GM18502 (cell line): ENCODE data around the gene IL23R.
A peak's percentile ranks its signal among the peaks of the same experiment; 100 is the strongest.
"Not testable (repeated sequence)": the region's sequence is repeated elsewhere in the genome, so short reads cannot be mapped to it uniquely, and the experiment has no call there.

Experiments used
- ATAC-seq: cut with Tn5 transposase; IDR thresholded peaks from one replicate; pipeline ENCODE4 v1.9.1; 2021; ENCODE audit warnings: mild to moderate bottlenecking; ENCODE audit not compliant: unreplicated experiment, poor library complexity

The IL23R gene

DNA sequence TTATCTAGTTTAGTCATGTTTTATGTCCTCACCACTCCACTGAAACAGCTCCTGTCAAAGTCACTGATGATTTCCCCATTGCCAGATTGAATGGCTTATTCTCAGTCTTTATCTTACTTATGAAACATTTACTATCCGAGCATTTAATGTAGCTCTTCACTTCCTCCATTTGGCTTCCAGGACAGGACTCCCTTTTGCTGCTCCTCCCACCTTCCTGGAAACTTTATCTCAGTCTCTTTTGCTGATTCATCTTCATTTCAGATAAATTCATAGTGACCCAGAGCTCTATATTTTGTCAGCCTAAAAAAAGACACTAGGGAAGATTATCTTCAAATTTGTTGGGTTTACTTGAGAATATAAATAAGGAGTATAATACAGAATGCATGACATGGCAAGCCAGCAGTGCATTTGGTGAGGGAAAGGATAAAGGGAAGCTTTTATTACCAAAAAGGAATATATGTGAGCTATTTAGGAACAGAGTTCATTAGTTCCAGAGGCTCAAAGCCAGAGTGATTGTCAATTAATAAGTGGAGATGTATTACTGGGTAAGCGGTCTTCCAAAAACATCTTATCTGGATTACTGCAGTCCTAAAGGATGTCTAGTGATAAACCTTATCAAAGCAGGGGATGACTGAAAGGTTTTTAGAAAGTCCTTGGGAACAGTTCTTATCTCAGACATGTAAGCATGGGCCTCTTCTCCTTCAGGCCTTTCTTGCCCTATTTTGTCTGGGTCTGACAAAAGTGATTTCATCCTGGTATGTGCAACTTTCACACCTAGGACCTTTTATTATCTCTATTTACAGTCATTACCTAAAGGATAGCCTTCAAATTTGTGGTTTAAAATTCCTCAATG is 25.6 kb downstream of the IL23R start:
- no peak for ATAC-seq

DNA sequence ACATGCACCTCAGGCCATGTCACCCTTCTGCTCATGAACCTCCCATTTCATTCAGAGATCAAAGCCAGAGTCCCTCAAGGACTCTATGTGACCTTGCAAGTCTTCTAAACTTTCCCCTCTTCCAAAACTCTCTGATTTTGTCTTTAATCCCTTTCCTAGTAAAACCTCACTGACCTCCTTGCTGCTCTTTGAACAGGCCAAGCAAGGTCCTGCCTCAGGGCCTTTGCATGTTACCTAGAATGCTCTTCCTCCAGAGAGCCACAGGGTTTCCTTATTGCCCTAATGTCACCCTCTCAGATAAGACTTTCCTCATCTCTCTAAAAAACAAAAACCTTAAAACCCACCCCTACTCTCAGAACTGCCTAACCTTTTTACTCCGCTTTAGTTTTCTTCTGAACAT is 26.6 kb downstream of the IL23R start:
- no peak for ATAC-seq

DNA sequence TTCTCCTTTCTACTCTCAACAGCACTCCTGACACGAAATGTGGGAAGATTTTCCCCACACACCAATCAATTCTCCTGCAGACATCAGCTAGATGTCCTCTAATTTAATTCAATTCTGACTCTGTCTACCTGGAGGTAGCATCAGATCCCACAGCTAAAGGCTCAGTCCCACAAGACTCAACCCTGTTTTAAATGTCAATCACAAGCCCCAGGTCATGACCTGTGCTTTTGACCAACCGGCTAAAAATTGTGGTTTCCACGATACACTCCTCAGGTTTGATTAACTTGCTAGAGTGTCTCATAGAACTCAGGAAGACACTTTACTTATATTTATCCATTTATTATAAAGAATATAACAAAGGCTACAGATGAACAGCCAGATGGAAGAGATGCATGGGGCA is 27.4 kb downstream of the IL23R start:
- ATAC-seq: no peak

DNA sequence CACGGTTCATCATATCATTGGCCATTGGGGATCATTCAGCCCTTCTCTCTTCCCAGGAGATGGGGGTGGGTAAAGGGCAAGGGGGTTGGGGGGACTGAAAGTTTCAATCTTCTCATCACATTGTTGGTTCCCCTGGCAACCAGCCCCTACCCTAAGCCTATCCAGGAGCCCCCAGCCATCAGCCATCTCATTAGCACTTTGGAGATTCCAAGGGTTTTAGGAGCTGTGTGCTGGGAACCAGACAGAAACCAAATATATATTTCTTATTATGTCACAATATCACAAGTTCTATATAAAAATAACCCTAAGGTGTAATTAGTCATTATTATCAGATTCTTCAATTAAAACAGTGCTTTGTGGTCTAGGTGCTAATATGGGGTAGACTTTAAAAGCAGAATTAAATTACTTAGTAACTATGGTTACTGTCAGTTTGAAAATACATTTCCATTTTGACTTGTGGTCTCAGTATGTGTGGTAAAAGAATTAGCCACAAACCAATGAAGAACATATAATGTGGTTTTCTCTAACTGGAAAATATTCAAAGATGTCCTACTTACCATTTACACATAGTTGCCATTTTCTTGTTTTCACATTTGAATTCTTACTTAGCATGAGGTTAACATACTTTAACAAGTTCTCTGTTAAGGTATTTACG is 28.1 kb downstream of the IL23R start:
- peak; percentile 77 for ATAC-seq

DNA sequence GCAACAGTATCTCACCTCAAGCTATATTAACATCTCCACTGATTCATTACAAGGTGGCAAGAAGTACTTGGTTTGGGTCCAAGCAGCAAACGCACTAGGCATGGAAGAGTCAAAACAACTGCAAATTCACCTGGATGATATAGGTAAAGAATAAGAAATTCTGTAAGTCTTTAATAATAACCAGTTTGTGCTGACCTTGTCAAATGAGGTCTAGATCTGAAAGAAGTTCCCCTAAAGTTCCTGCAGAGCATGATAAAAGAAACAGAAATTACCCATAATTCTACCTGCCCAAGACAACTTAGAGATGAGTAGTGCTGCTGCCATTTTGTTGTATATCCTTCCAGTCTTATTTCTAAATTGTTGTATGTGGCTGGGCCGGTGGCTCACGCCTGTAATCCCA is 34.5 kb downstream of the IL23R start:
- no peak for ATAC-seq

DNA sequence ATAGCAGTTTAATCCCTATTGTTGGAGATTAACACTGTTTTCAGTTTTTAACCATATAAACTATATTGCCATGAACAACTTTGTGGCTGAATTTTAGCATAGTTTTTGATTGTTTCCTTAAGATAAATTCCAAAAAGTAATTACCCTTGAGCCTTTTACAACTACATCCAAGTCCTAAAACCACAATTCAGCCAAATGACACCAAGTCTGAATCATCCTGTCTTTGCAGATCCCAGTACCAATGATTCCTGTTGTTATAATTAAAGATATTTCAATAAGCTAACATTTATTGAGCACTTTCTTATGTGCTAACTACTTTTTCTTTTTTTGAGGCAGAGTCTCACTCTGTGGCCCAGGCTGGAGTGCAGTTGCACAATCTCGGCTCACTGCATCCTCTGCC is 35.6 kb downstream of the IL23R start:
- no peak for ATAC-seq

DNA sequence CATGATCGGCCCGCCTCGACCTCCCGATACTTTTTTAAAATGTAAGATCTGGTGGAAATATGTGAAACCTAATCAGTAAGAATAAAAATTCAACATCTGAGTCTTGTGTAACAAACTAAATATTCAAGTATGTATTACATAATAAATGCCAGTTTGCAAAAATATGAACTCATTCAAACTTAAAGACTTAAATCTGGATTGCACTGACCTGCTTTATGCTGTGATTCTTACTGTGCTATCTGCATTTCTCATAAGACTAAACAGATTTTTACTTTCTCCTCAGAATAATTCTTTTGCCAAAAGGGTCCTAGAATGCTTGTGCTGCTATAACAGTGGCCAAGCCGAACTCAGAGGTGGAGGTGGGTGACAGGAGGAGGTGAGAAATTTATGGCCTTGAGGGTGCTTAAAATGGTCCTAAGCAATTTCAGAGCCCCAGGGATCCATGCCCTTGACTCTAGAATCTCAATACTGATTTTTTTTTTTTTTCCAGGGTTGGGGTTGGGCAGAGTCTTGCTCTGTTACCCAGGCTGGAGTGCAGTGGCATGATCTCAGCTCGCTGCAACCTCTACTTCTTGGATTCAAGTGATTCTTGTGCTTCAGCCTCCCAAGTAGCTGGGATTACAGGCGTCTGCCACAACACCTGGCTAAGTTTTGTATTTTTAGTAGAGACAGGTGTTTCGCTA is 38.2 kb downstream of the IL23R start:
- no peak for ATAC-seq

DNA sequence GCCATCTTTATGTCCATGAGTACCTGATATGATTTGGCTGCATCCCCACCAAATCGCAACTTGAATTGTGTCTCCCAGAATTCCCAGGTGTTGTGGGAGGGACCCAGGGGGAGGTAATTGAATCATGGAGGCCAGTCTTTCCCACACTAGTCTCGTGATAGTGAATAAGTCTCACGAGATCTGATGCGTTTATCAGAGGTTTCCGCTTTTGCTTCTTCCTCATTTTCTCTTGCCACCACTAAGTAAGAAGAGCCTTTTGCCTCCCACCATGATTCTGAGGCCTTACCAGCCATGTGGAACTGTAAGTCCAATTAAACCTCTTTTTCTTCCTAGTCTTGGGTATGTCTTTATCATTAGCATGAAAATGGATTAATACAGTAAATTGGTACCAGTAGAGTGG is 41.1 kb downstream of the IL23R start:
- ATAC-seq: not testable (repeated sequence)

DNA sequence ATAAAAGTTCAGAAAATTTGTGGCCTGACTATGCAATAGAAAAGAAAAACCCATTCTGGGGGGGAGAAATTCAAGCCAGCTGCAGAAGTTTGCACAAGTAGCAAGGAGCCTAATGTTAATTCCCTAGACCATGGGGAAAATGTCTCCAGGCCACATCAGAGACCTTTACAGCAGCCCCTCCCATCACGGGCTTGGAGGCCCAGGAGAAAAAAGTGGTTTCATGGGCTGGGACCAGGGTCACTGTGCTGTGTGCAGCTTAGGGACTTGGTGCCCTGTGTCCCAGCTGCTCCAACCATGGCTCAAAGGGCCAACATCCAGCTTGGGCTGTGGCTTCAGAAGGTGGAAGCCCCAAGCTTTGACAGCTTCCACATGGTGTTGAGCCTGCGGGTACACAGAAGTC is 42.0 kb downstream of the IL23R start:
- no peak for ATAC-seq

DNA sequence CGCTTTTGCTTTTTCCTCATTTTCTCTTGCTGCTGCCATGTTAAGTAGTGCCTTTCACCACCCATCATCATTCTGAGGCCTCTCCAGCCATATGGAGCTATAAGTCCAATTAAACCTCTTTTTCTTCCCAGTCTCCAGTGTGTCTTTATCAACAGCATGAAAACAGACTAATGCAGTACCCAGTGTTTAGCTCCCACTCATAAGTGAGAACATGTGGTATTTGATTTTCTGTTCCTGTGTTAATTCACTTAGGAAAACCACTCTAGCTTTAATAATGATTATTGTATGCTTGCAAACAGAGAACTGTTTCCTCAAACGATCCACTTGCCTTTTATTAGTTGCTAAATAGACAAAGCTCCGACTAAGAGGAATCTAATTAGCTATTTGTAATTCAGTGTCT is 43.3 kb downstream of the IL23R start:
- no peak for ATAC-seq

DNA sequence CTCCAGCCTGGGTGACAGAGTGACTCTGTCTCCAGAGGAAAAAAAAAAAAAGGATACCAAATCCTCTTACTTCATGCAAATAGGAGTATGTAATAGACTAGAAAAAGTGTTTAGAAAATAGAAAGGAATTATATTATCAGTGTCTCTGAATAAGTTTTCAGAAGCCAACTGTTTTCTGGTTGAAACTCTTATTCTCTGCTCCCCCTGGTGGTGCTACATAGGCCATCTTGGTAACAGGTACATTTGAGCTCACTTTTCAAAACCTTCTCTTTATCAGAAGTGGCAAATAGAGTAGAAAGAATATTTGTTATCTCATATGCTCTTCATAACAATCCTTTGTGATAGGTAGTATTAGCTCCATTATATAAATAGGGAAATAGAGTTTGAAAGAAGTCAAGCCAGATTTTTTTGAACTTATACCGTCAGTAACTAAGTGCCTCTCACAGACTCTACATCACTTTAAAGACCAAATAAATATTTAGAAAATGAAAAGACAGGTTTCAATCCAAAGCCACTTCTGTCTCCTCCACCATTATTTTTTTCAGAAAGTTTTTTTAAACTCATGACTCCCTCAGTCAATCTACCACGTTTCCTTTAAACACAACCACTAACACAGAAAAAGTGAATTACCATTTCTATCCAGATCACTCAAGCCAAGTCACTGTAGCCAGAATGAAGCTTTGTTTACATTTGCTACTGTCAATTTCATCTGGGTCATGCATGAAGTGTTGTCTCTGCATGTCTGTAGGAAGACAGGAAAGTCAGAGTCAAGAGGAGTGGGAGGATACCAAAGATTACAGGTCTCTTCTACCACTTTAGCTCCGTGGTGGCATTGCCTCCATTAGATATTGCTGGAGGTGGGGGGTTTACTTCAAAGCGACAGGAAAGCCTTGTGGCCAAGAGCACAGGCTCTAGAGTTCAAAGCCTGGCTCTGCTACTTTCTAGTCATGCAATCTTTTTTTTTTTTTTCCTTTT is 45.6 kb downstream of the IL23R start:
- peak; percentile 42 for ATAC-seq

DNA sequence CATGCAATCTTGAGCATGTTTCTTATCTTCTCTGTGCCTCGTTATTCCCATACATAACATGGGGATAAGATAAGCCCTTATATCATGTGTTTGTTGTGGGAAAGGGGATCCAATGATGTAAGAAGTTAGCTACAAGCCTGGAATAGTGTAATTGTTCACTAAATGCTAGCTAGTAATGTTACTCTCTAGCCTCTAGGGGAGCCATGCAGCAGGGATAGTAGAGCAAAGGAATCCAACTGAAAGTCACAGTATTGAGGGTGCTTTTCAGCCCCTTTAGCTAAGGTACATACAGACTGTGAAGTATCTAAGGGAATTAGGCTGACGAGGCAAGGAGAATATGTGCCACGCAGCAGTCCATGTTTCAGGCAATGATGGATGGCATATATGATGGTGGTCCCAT is 46.9 kb downstream of the IL23R start:
- ATAC-seq: peak; percentile 31

DNA sequence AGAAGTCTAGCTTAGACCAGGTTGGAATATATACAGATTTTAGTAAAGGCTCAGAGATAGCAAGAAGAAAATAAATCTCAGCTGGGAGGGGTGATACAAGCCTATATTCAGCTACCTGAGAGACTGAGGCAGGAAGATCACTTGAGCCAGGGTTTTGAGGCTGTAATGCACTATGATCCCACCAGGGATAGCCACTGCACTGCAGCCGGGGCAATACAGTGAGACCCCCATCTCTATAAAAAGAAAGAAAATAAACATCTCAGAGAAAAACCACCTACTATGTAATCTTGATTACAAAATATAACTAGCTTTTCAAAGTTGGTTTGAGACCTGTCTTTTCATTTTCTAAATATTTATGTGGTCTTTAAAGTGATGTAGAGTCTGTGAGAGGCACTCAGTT is 47.7 kb downstream of the IL23R start:
- ATAC-seq: no peak

DNA sequence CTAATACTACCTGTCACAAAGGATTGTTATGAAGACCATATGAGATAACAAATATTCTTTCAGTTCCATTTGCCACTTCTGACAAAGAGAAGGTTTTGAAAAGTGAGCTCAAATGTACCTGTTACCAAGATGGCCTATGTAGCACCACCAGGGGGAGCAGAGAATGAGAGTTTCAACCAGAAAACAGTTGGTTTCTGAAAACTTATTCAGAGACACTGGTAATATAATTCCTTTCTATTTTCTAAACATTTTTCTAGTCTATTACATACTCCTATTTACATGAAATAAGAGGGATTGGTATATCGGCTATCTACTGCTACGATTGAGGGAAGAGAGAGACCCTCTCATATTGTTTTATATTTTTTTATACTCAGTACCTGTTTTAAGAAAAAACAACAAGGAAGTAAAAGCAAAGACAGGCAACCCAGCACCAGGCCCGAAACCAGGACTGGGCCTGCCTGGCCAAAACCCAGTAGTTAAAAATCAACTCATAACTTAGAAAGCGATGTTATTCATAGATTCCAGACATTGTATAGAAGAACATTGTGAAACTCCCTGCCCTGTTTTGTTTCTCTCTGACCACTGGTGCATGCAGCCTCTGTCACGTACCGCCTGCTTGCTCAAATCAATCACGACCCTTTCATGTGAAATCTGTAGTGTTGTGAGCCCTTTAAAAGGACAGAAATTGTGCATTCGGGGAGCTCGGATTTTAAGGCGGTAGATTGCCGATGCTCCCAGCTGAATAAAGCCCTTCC is 48.3 kb downstream of the IL23R start:
- ATAC-seq: peak; percentile 82

DNA sequence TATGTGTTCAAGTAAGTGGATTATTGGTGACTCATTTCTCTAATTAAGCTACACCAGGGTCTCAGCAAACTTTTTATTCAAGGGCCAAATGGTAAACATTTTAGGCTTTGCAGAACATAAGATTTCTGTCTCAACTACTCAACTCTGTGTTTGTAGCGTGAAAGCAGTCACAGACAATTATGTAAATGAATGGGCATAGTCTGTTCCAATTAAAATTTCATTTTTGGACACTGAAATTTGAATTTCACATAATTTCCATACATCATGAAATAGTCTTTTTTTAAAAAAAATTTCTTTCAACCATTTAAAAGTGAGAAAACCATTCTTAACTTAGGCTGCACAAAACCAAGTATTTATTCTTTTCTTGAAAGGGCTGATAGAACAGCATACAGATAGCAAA is 50.1 kb downstream of the IL23R start:
- ATAC-seq: no peak

DNA sequence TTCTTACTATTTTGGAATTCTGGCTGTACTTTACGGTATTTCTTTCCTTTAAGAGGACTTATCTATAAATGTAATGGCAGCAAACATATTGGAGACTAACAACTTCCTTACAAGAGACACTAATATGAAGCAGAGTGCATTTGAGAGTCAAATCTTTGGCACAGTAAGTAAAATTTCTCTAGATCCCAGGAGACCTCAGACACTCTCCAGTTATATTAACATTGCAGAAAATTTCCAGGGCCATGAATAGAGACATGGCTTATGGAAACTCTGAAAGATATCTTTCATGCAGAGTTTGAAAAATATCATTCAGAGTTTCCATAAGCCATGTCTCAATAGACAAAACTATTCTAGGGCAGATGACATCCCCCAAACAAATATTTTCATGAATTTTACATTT is 51.2 kb downstream of the IL23R start:
- no peak for ATAC-seq

DNA sequence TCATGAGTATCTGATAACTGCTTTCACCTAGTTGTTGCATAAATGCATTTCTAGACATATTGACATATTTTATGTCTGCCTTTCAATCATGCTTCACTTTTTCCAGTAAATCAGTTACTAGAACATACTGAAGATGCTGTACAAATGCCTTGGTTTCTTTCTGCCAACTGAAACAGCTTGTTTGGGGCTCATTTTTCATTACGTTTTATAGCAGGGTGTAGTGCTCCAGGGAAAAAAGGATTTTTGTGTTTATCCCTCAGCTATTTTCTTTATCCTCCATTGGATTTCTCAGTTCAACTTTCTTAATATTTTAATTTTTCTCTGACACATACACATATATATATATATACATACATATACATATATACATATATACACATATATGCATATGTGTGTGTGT is 51.7 kb downstream of the IL23R start:
- no peak for ATAC-seq

DNA sequence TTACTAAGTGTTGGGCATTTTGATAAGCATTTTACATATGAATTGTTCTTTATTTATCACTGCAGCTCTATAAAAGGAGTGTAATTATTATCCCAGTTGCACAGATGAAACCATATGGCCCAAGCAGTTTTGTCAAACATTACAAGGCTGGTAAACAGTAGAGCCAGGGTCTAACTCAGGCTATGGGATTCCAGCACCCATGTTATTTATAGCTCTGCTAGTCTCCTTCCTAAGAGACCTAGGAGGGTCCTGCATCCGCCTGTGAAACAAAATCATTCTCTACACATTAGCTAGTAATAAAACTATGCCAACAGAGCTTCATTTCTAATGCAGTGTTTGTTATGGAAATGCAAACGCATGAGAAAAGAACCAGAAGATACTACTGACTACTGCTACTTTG is 58.6 kb downstream of the IL23R start:
- no peak for ATAC-seq

DNA sequence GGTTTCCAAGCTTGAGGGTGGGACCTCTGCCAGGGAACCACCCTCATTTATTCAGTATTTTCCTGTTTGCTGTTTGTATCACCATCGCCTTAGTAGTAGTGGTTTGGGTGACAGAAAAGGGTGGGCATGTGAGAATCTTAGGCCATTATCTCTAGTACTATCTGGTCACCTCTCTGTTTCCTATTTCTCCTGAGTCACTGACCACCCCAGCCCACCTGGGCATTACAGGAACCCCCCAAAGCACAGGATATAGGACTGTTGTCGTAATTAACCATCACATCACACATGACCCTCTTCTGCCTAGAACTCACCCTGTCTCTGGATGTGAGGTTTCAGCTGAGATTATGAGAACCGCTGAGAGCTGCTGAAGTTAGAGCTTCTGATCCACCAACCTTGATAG is 60.4 kb downstream of the IL23R start:
- no peak for ATAC-seq

DNA sequence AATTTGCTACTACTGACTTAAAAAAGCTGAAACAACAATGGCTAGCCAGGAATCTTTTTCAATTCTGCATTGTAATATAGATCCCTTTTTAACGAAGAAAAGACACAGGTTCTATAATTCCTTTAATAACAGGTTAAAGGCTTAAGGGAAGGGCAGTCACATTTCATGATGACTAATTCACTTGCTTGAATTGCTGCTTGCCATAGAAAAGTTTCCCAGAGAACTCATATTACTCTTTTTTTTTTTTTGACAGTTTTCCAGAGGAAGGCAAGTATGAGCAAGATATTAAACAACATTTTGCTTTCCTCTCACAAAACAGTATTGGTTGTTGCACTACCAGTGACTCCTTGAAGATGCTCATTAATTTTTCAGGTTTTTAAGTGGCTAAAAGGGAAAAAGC is 60.9 kb downstream of the IL23R start:
- no peak for ATAC-seq
